NCI-H187 (cell line): ENCODE measurements around the gene PRKG2.

Experiments
- DNase-seq, 2 experiments: peaks; one replicate each; lab custom pipeline; 2025; lab: John Stamatoyannopoulos, UW

The PRKG2 gene

GRCh38 chr4:81038636-81039350 is 176.2 kb downstream of the PRKG2 start:
- DNase-seq: no peak
